HepG2 (cell line): Measurements from ENCODE around the gene PITX3. TPM values are rescaled to one million over a fixed set of nuclear protein-coding genes. Genes with fewer than 3 reads are reported as not detected.

Experiments used
- GZF1 ChIP-seq: sonication (generic); formaldehyde crosslinking; IDR thresholded peaks from 2 replicates; pipeline ENCODE4 v1.5.1; 2020; ENCODE audit warnings: mild to moderate bottlenecking, missing genetic modification reagents
- HOXA7 ChIP-seq: sonication (generic); formaldehyde crosslinking; IDR thresholded peaks from 2 replicates; pipeline ENCODE4 v1.8.1; 2022; ENCODE audit warnings: mild to moderate bottlenecking, missing genetic modification reagents, moderate library complexity
- IRF9 ChIP-seq: sonication (generic); formaldehyde crosslinking; IDR thresholded peaks from 2 replicates; pipeline ENCODE4 v1.8.0; 2022; ENCODE audit warnings: missing genetic modification reagents, mild to moderate bottlenecking, borderline replicate concordance
- MAFK ChIP-seq, 2 experiments: IDR thresholded peaks in 1 of 2; conservative IDR thresholded peaks in 1 of 2; 2 replicates each; pipeline ENCODE4 v1.6.1; 2011; ENCODE audit warnings: improper control_type of control experiment in 2 of 2, low read length in 2 of 2
- NBN ChIP-seq: fragments of 450-650 bp; conservative IDR thresholded peaks from 2 replicates; pipeline ENCODE4 v1.6.1; 2017
- NFE2L2 ChIP-seq: fragments of 150-350 bp; IDR thresholded peaks from 2 replicates; pipeline ENCODE4 v1.6.1; 2014; ENCODE audit warnings: low read length
- NR0B2 ChIP-seq: sonication (generic); formaldehyde crosslinking; IDR thresholded peaks from 2 replicates; pipeline ENCODE4 v1.4.0; 2020; ENCODE audit warnings: mild to moderate bottlenecking, missing genetic modification reagents
- TARDBP ChIP-seq: sonication (generic); formaldehyde crosslinking; IDR thresholded peaks from 2 replicates; pipeline ENCODE4 v1.8.0; 2022; ENCODE audit warnings: mild to moderate bottlenecking, missing genetic modification reagents
- TBL1XR1 ChIP-seq: fragments of 150-350 bp; IDR thresholded peaks from 2 replicates; pipeline ENCODE4 v1.6.1; 2014; ENCODE audit warnings: borderline replicate concordance, low read length; ENCODE audit not compliant: partially characterized antibody
- THAP9 ChIP-seq: sonication (generic); formaldehyde crosslinking; IDR thresholded peaks from 2 replicates; pipeline ENCODE4; 2020; ENCODE audit warnings: missing genetic modification reagents, mild to moderate bottlenecking, borderline replicate concordance
- TP53 ChIP-seq: sonication (generic); formaldehyde crosslinking; conservative IDR thresholded peaks from 2 replicates; pipeline ENCODE4 v1.4.0; 2020; ENCODE audit warnings: missing genetic modification reagents
- ZNF12 ChIP-seq: sonication (generic); formaldehyde crosslinking; IDR thresholded peaks from 2 replicates; pipeline ENCODE4 v1.5.0; 2020; ENCODE audit warnings: missing genetic modification reagents
- ZNF510 ChIP-seq: sonication (generic); formaldehyde crosslinking; IDR thresholded peaks from 2 replicates; pipeline ENCODE4 v1.4.0; 2020; ENCODE audit warnings: low read depth, mild to moderate bottlenecking, missing genetic modification reagents
- polyA plus RNA-seq, 8 experiments: library from polyadenylated mRNA; depleted of rRNA in 3 of 8; stranded (reverse) in 7 of 8; unstranded in 1 of 8; fragments of >200 nt; fragmentation: Illumina TruSeq in 4 of 8; extraction: Trizol in 4 of 8; gene quantifications; 2 replicates each; pipeline versions ENCODE4 v1.2.1 to v1.2.3, GENCODE V29; 2011 to 2016; ENCODE audit warnings: low read depth in 4 of 8, missing spikeins in 1 of 8, mixed read lengths in 1 of 8; ENCODE audit not compliant: insufficient read depth in 1 of 8
- total RNA-seq, 5 experiments: library from RNA; depleted of rRNA; stranded (reverse); fragments of >200 nt; fragmentation: Illumina TruSeq; extraction: Trizol; gene quantifications; 2 replicates each; pipeline ENCODE4 v1.2.3, GENCODE V29; 2016; ENCODE audit warnings: low read depth in 1 of 5
- TF ChIP-seq, protein P1 (sequence below): sonication (generic); formaldehyde crosslinking; IDR thresholded peaks from 2 replicates; pipeline ENCODE4 v1.5.1; 2020; ENCODE audit warnings: missing genetic modification reagents, mild to moderate bottlenecking, borderline replicate concordance
- TF ChIP-seq, protein P2 (sequence below): sonication (generic); formaldehyde crosslinking; IDR thresholded peaks from 2 replicates; pipeline ENCODE4 v1.8.0; 2022; ENCODE audit warnings: low read depth, missing genetic modification reagents
- TF ChIP-seq, protein P3 (sequence below): sonication (generic); formaldehyde crosslinking; conservative IDR thresholded peaks from 2 replicates; pipeline ENCODE4 v1.4.0; 2020; ENCODE audit warnings: missing genetic modification reagents
- TF ChIP-seq, protein P4 (sequence below): sonication (generic); formaldehyde crosslinking; IDR thresholded peaks from 2 replicates; pipeline ENCODE4 v1.5.0; 2020; ENCODE audit warnings: mild to moderate bottlenecking, missing genetic modification reagents

The PITX3 gene
- total and polyA plus RNA-seq, 2 of the 13 experiments (the other 11 are each of a cell fraction or from before 2014, with no cell fraction given) = not detected

DNA sequence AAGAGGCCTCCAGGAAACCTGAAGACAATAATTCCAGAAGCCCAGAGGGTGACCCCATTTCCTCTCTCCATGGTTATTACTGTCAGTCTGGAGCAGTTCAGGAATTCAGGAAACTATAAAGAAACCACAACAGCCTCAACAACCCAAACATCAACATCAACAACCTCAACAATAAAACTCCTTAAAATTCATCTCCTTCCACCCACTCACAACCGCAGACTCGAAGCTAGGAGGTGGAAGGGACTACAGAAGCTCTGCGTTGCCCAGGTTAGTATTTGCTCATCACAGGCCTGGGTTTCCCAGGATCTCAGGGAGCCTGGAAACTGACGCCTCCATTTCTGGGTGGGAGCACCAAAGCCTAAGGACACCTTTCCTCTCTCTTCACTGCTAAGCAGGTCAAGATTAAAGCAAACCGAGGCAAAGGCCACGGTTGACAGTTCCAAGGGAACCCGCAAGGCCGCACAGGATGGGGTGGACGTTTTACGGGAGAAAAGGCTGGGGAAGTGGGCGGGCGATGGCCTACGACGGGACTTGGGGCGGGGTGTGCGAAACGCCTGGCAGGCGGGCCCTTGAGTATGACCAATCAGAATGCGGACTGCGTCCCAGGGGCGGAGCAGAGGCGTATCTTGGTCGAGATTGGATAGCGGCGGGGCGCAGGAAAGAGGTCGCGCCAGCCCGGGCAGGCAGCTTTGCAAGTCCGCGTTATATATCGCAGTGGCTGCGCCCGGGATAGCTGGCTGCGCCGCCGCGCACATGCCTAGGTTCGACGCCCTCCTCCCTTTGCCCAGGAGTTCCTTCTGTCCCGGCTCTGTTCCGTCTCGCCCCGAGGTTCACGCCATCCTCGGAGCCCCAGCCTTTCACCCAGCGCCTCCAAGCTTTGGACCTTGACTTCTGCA is 15.4 kb downstream of the PITX3 start, which contains the start of gene ELOVL3 (continued):
- TF ChIP-seq, protein P1, sequence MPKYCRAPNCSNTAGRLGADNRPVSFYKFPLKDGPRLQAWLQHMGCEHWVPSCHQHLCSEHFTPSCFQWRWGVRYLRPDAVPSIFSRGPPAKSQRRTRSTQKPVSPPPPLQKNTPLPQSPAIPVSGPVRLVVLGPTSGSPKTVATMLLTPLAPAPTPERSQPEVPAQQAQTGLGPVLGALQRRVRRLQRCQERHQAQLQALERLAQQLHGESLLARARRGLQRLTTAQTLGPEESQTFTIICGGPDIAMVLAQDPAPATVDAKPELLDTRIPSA (CRISPR knock-in tag) = peak; percentile 37; the same call in 1 of the 2 replicates
- TF ChIP-seq, protein P2, sequence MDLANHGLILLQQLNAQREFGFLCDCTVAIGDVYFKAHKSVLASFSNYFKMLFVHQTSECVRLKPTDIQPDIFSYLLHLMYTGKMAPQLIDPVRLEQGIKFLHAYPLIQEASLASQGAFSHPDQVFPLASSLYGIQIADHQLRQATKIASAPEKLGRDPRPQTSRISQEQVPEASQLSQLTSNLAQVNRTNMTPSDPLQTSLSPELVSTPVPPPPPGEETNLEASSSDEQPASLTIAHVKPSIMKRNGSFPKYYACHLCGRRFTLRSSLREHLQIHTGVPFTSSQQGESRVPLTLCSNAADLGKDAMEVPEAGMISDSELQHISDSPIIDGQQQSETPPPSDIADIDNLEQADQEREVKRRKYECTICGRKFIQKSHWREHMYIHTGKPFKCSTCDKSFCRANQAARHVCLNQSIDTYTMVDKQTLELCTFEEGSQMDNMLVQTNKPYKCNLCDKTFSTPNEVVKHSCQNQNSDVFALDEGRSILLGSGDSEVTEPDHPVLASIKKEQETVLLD (CRISPR knock-in tag) = peak; percentile 49; the same call in 1 of the 2 replicates
- TF ChIP-seq ZNF12 (CRISPR knock-in tag) (no peak), GZF1 (CRISPR knock-in tag) (no peak), NR0B2 (CRISPR knock-in tag) (peak; percentile 84), HOXA7 (no peak), MAFK (conservative IDR thresholded peaks at IDR 0.05 in 1 of 2, IDR thresholded peaks at IDR 0.05 in 1 of 2; ENCODE audit: low read length in 2 of 2) (no peak), ZNF510 (CRISPR knock-in tag) (peak; percentile 92; the same call in 1 of the 2 replicates), THAP9 (peak; percentile 83; the same call in 1 of the 2 replicates), NBN (no peak), TP53 (CRISPR knock-in tag) (no peak; the same call in 1 of the 2 replicates), TARDBP (CRISPR knock-in tag) (no peak; the same call in 1 of the 2 replicates), NFE2L2 (no peak), TBL1XR1 (no peak), IRF9 (peak; percentile 88; the same call in 1 of the 2 replicates)
- TF ChIP-seq, protein P3, sequence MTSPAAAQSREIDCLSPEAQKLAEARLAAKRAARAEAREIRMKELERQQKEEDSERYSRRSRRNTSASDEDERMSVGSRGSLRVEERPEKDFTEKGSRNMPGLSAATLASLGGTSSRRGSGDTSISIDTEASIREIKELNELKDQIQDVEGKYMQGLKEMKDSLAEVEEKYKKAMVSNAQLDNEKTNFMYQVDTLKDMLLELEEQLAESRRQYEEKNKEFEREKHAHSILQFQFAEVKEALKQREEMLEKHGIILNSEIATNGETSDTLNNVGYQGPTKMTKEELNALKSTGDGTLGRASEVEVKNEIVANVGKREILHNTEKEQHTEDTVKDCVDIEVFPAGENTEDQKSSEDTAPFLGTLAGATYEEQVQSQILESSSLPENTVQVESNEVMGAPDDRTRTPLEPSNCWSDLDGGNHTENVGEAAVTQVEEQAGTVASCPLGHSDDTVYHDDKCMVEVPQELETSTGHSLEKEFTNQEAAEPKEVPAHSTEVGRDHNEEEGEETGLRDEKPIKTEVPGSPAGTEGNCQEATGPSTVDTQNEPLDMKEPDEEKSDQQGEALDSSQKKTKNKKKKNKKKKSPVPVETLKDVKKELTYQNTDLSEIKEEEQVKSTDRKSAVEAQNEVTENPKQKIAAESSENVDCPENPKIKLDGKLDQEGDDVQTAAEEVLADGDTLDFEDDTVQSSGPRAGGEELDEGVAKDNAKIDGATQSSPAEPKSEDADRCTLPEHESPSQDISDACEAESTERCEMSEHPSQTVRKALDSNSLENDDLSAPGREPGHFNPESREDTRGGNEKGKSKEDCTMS (CRISPR knock-in tag) = no peak
- TF ChIP-seq, protein P4, sequence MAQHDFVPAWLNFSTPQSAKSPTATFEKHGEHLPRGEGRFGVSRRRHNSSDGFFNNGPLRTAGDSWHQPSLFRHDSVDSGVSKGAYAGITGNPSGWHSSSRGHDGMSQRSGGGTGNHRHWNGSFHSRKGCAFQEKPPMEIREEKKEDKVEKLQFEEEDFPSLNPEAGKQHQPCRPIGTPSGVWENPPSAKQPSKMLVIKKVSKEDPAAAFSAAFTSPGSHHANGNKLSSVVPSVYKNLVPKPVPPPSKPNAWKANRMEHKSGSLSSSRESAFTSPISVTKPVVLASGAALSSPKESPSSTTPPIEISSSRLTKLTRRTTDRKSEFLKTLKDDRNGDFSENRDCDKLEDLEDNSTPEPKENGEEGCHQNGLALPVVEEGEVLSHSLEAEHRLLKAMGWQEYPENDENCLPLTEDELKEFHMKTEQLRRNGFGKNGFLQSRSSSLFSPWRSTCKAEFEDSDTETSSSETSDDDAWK (CRISPR knock-in tag) = no peak
